Muscle of arm (tissue), 12 donors: ENCODE data around the gene SIK3. TPM values are rescaled to one million over a fixed set of nuclear protein-coding genes. Genes with fewer than 3 reads are reported as not detected.
"Not testable (repeated sequence)": the region's sequence is repeated elsewhere in the genome, so short reads cannot be mapped to it uniquely, and the experiment has no call there.

Experiments
- DNase-seq: peaks from one replicate; pipeline ENCODE4 v3.0.0-alpha.2; 2013
- polyA plus RNA-seq, 12 donors: library from polyadenylated mRNA; unstranded; fragments of 120-200 nt; gene quantifications; one replicate each; pipeline ENCODE4 v1.2.1, GENCODE V29; 2013; ENCODE audit not compliant: insufficient read length in 12 of 12

Gene SIK3
- polyA plus RNA-seq, 12 donors = 27.5 to 46.1 (median 38.5) TPM; not detected in 1

- no peak for DNase-seq
These were observed 257.9 kb downstream of the SIK3 start for GRCh38 chr11:116840224-116840745.

- no peak for DNase-seq
These were observed 259.7 kb downstream of the SIK3 start for GRCh38 chr11:116838321-116839084.

GRCh38 chr11:116837231-116838091 lies 260.8 kb downstream of the SIK3 start, which contains the start of gene APOA1:
Gene APOA1 (minus strand): TSS chr11:116837622. CDS start chr11:116837387, 235 bp downstream.
- no peak for DNase-seq

- DNase-seq = no peak
These were observed 261.6 kb downstream of the SIK3 start for GRCh38 chr11:116836632-116836991.

- DNase-seq = peak; percentile 87
These were observed 262.2 kb downstream of the SIK3 start for GRCh38 chr11:116835791-116836631.

GRCh38 chr11:116835042-116835772 lies 263.0 kb downstream of the SIK3 start:
- no peak for DNase-seq

- not testable (repeated sequence) for DNase-seq
These were observed 263.6 kb downstream of the SIK3 start for GRCh38 chr11:116834535-116835041.

GRCh38 chr11:116833816-116834534 lies 264.3 kb downstream of the SIK3 start:
- DNase-seq = no peak

- no peak for DNase-seq
These were observed 264.8 kb downstream of the SIK3 start for GRCh38 chr11:116833491-116833815.

GRCh38 chr11:116832350-116833290 lies 265.6 kb downstream of the SIK3 start:
- no peak for DNase-seq

GRCh38 chr11:116831790-116832349 lies 266.4 kb downstream of the SIK3 start:
- DNase-seq = no peak

- DNase-seq = no peak
These were observed 267.9 kb downstream of the SIK3 start for GRCh38 chr11:116830184-116830912.

- no peak for DNase-seq
These were observed 268.6 kb downstream of the SIK3 start, which contains the start of gene APOC3 for GRCh38 chr11:116829525-116830183. Gene APOC3 (plus strand): TSS chr11:116829907. CDS start chr11:116830583, 676 bp downstream.

- no peak for DNase-seq
These were observed 269.4 kb downstream of the SIK3 start for GRCh38 chr11:116828632-116829524.

GRCh38 chr11:116827461-116827860 lies 270.8 kb downstream of the SIK3 start:
- DNase-seq = no peak
